Mononuclear cell (primary cell): ENCODE results near the gene TCF21. TPM values are rescaled to one million over a fixed set of nuclear protein-coding genes. Genes with fewer than 3 reads are reported as not detected.
"Not testable (repeated sequence)": the region's sequence is repeated elsewhere in the genome, so short reads cannot be mapped to it uniquely, and the experiment has no call there.

ENCODE experiments used
- H3K27me3 ChIP-seq: 2 replicates; pipeline ENCODE4 v1.6.0; 2011; ENCODE audit warnings: low read length, control low read depth; ENCODE audit not compliant: insufficient read depth
- H3K4me1 ChIP-seq: 2 replicates; pipeline ENCODE4 v1.5.1; 2011; ENCODE audit warnings: mild to moderate bottlenecking, low read length, control low read depth; ENCODE audit not compliant: insufficient read depth
- H3K4me3 ChIP-seq: 2 replicates; pipeline ENCODE4 v1.5.1; 2011; ENCODE audit warnings: mild to moderate bottlenecking, low read length, moderate library complexity
- H3K9me3 ChIP-seq: 2 replicates; pipeline ENCODE4 v1.5.1; 2011; ENCODE audit warnings: low read depth, mild to moderate bottlenecking, control low read depth, low read length
- total RNA-seq: library from RNA; depleted of rRNA; stranded (reverse); fragments of >200 nt; gene quantifications from one replicate; pipeline ENCODE4 v1.2.3, GENCODE V29; 2012

Gene TCF21
- total RNA-seq, 1 donor = not detected

GRCh38 chr6:133936352-133936751 is 47.4 kb downstream of the TCF21 start:
- peaks cover 16% of the 10 kb centered on the region for H3K27me3 ChIP-seq
- H3K9me3 ChIP-seq, H3K4me3 ChIP-seq, H3K4me1 ChIP-seq: not testable (repeated sequence)

GRCh38 chr6:133937909-133938308 is 49.0 kb downstream of the TCF21 start:
- H3K4me1 ChIP-seq = no peaks in the 10 kb centered on the region
- peaks cover 23% of the 10 kb centered on the region for H3K27me3 ChIP-seq

GRCh38 chr6:133938533-133938932 is 49.6 kb downstream of the TCF21 start:
- H3K4me3 ChIP-seq = no peak overlapping the region
- peaks cover 23% of the 10 kb centered on the region for H3K27me3 ChIP-seq
- H3K4me1 ChIP-seq = no peaks in the 10 kb centered on the region
- H3K9me3 ChIP-seq = no peaks in the 10 kb centered on the region

More at GRCh38 chr6:133937909-133938308, 49.0 kb downstream of the TCF21 start:
- H3K9me3 ChIP-seq = no peaks in the 10 kb centered on the region
- no peak overlapping the region for H3K4me3 ChIP-seq

- Histone ChIP-seq H3K4me1 (no peaks in the 10 kb centered on the region), H3K4me3 (no peak overlapping the region), H3K9me3 (no peaks in the 10 kb centered on the region), H3K27me3 (peaks cover 23% of the 10 kb centered on the region)
Measured at GRCh38 chr6:133939778-133940667, 51.1 kb downstream of the TCF21 start.

Other genes starting within 250 kb of the TCF21 start
- gene TBPL1, start 64.1 kb downstream of the TCF21 start, total RNA-seq = 39.9 TPM
- 0.10 TPM for gene SLC2A12, start 163.5 kb downstream of the TCF21 start, total RNA-seq